Lower leg skin (tissue), 4 donors: ENCODE data around the gene POLR2B. TPM values are rescaled to one million over a fixed set of nuclear protein-coding genes. Genes with fewer than 3 reads are reported as not detected.
"Not testable (repeated sequence)": the region's sequence is repeated elsewhere in the genome, so short reads cannot be mapped to it uniquely, and the experiment has no call there.

Experiments used
- DNase-seq, 2 donors: peaks; one replicate each; pipeline ENCODE4 v3.0.0-alpha.2; 2019; ENCODE audit warnings: low spot score in 2 of 2
- H3K4me3 ChIP-seq: fragments of 200-600 bp; sonication (generic); 2 replicates; pipeline ENCODE4 v1.5.1; 2017; ENCODE audit warnings: mild to moderate bottlenecking, low read depth; ENCODE audit not compliant: poor library complexity, severe bottlenecking
- POLR2A ChIP-seq, 2 donors: fragments of 450-650 bp; IDR thresholded peaks; one replicate each; pipeline ENCODE4 v1.6.1; 2016 to 2017; ENCODE audit warnings: antibody characterized with exemption in 2 of 2, mild to moderate bottlenecking in 1 of 2, moderate library complexity in 1 of 2
- WGBS, 2 donors: methylation state at CpG; one replicate each; pipeline ENCODE4 v1.1.5; 2018; 5-methylcytosine and 5-hydroxymethylcytosine counted together
- intact Hi-C: fragments of 100-400 bp; cut with DNase I; formaldehyde crosslinking; loops from one replicate; pipeline ENCODE4 v1.15.0; 2023; ENCODE audit warnings: low total_unique reads
- total RNA-seq, 4 donors: library from RNA; depleted of rRNA; stranded (reverse); fragments of >200 nt; gene quantifications; one replicate each; pipeline ENCODE4 v1.1.0, GENCODE V29; 2016
- TF ChIP-seq, protein P1 (sequence below), 3 donors: fragments of 450-650 bp; IDR thresholded peaks; one replicate each; pipeline ENCODE4 v1.5.1; 2016; ENCODE audit warnings: antibody characterized with exemption in 3 of 3, mild to moderate bottlenecking in 3 of 3, moderate library complexity in 2 of 3

POLR2B gene
- total RNA-seq, 4 donors from 2014 or later, result 47.5 to 109 (median 75.1) TPM

DNA sequence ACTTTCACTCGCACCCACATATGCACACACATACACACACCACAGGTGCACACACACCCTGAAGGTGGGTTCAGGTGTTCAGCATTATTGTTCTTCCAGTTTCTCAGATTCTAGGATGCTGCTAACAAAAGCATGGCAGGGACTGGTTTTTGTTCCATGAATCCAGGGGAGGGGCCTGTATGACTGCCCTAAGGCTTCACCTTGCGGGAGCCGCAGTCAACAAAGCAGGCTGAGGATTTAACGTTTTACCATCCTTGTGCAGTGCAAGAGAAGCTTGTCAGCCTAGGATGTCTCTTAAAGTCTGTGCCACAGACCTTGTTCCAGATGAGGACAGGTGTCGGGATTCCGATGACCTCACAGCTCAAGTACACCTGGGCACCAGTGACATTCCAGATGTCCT is 61.8 kb downstream of the POLR2B start:
- intact Hi-C loops, result no loop called here
- 63 to 81% methylated on average over 6 of the region's 6 CpGs for WGBS, 2 donors
- DNase-seq, result no peak
- H3K4me3 ChIP-seq, result no peak overlapping the region
- TF ChIP-seq POLR2A (IDR thresholded peaks at IDR 0.05), result no peak

GRCh38 chr4:57041020-57041419 is 62.3 kb downstream of the POLR2B start:
- TF ChIP-seq, protein P1, sequence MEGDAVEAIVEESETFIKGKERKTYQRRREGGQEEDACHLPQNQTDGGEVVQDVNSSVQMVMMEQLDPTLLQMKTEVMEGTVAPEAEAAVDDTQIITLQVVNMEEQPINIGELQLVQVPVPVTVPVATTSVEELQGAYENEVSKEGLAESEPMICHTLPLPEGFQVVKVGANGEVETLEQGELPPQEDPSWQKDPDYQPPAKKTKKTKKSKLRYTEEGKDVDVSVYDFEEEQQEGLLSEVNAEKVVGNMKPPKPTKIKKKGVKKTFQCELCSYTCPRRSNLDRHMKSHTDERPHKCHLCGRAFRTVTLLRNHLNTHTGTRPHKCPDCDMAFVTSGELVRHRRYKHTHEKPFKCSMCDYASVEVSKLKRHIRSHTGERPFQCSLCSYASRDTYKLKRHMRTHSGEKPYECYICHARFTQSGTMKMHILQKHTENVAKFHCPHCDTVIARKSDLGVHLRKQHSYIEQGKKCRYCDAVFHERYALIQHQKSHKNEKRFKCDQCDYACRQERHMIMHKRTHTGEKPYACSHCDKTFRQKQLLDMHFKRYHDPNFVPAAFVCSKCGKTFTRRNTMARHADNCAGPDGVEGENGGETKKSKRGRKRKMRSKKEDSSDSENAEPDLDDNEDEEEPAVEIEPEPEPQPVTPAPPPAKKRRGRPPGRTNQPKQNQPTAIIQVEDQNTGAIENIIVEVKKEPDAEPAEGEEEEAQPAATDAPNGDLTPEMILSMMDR (IDR thresholded peaks at IDR 0.05), result no peak
- TF ChIP-seq POLR2A (IDR thresholded peaks at IDR 0.05), result no peak
- WGBS, 2 donors, result 43 to 70% methylated on average over 1 of the region's 1 CpG
- intact Hi-C loops, result no loop called here
- no peak for DNase-seq
- H3K4me3 ChIP-seq, result no peak overlapping the region

- no peak for DNase-seq
- no peak for TF ChIP-seq POLR2A (IDR thresholded peaks at IDR 0.05)
- TF ChIP-seq, protein P1 (IDR thresholded peaks at IDR 0.05), result no peak
- WGBS, 2 donors, result 49 to 74% methylated on average over 5 of the region's 5 CpGs
- no peak overlapping the region for H3K4me3 ChIP-seq
- intact Hi-C loops, result no loop called here
Measured at GRCh38 chr4:57042711-57043169, 64.0 kb downstream of the POLR2B start.

DNA sequence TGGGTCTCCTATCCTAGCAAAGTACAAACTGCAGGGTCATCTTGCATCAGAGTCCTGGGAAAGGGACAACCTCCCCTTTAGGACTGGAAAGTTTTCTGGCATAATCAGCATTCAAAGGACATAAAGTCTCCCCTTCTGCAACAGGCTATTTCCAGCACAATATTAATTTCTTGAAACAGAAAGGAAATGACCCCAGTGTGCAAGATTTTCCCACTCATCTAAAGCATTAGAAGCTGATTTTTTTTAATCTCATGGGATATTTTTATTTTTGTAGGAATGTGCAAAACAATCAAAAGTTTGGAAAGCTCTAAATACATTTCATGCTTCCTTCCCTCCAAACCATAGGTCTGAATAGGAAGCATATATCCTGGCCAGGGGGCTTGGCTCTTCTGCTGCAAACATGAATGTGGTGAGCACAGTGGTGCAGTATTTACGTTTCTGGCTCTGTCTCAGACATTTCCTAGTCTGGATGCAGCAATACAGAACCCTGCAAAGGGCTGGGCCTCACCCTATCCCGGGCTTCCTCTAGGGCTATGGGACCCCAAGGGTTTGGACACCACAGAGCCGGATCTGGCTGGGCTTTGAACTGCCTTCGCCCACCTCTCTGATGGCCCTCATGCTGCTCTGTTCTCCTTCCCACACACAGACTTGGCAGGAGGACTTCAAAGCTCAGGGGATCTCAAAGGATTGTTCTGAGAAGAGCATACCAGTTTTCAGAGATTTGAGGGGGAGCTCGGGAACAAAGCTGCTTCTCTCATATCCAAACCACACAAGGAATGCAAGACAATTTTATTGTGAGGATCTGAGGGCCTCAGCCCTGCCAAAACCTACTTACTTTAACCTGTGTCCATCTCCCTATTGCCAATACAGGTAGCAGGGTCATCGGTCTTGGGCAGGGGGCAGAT is 64.9 kb downstream of the POLR2B start:
- no peak for TF ChIP-seq POLR2A (IDR thresholded peaks at IDR 0.05)
- TF ChIP-seq, protein P1 (IDR thresholded peaks at IDR 0.05), result no peak
- intact Hi-C loops, result no loop called here
- no peak for DNase-seq
- 37 to 39% methylated on average over 6 of the region's 6 CpGs for WGBS, 2 donors
- H3K4me3 ChIP-seq, result no peak overlapping the region

GRCh38 chr4:57044279-57044678 is 65.6 kb downstream of the POLR2B start:
- TF ChIP-seq, protein P1 (IDR thresholded peaks at IDR 0.05), result no peak
- no peak for TF ChIP-seq POLR2A (IDR thresholded peaks at IDR 0.05)
- H3K4me3 ChIP-seq, result no peak overlapping the region
- WGBS, 2 donors, result 43 to 74% methylated on average over 1 of the region's 1 CpG
- intact Hi-C loops, result no loop called here
- no peak for DNase-seq

- 87 to 89% methylated on average over 1 of the region's 1 CpG for WGBS, 2 donors
- intact Hi-C loops, result no loop called here
- H3K4me3 ChIP-seq, result no peak overlapping the region
- TF ChIP-seq, protein P1 (IDR thresholded peaks at IDR 0.05), result no peak
- TF ChIP-seq POLR2A (IDR thresholded peaks at IDR 0.05), result no peak
- DNase-seq, result no peak
Measured at GRCh38 chr4:57044996-57045395, 66.3 kb downstream of the POLR2B start.

GRCh38 chr4:57047046-57047445 is 68.3 kb downstream of the POLR2B start:
- 91 to 94% methylated on average over 6 of the region's 6 CpGs for WGBS, 2 donors
- H3K4me3 ChIP-seq, intact Hi-C loops, DNase-seq: not testable (repeated sequence)
